MCF 10A (cell line): Measurements from ENCODE around the gene C5orf46. TPM values are rescaled to one million over a fixed set of nuclear protein-coding genes. Genes with fewer than 3 reads are reported as not detected.

ENCODE experiments used
- BruUV-seq: library from RNA; stranded (reverse); fragments of 400-500 nt; replicated peaks from 2 replicates; lab custom pipeline; 2021; lab: Mats Ljungman, UMichigan
- CTCF ChIA-PET: fragments of 300-600 bp; sonication (Branson Sonifier 250); formaldehyde crosslinking; extraction: SDS; loops from one replicate; lab custom pipeline; 2021; ENCODE audit warnings: antibody characterized with exemption, inconsistent platforms; lab: Yijun Ruan, JAX
- POLR2A ChIA-PET: fragments of 300-600, 350-650 bp; sonication (Branson Sonifier 250); formaldehyde crosslinking; extraction: SDS; loops from one replicate; lab custom pipeline; 2020; ENCODE audit warnings: antibody characterized with exemption, inconsistent platforms; lab: Yijun Ruan, JAX
- DNase-seq: peaks from one replicate; pipeline ENCODE4 v3.0.0-alpha.2; 2018; ENCODE audit not compliant: unreplicated experiment
- H3K27ac Mint-ChIP-seq: one replicate; pipeline ENCODE4 v1.8.0; 2022; ENCODE audit warnings: mild to moderate bottlenecking, low read depth, mixed read lengths; ENCODE audit not compliant: unreplicated experiment
- H3K27me3 Mint-ChIP-seq: one replicate; pipeline ENCODE4 v1.8.0; 2022; ENCODE audit warnings: mixed read lengths; ENCODE audit not compliant: insufficient read depth, unreplicated experiment
- H3K36me3 Mint-ChIP-seq: one replicate; pipeline ENCODE4 v1.8.0; 2022; ENCODE audit warnings: mild to moderate bottlenecking, moderate library complexity, mixed read lengths; ENCODE audit not compliant: insufficient read depth, unreplicated experiment
- H3K4me1 Mint-ChIP-seq: one replicate; pipeline ENCODE4 v1.8.0; 2022; ENCODE audit warnings: mixed read lengths; ENCODE audit not compliant: insufficient read depth, unreplicated experiment
- H3K4me3 Mint-ChIP-seq: one replicate; pipeline ENCODE4 v1.8.0; 2022; ENCODE audit warnings: mild to moderate bottlenecking, moderate library complexity, mixed read lengths; ENCODE audit not compliant: unreplicated experiment
- H3K9me3 Mint-ChIP-seq: one replicate; pipeline ENCODE4 v1.8.0; 2022; ENCODE audit warnings: mixed read lengths; ENCODE audit not compliant: unreplicated experiment
- CTCF ChIP-seq: fragments of 200-600 bp; IDR thresholded peaks from one replicate; pipeline ENCODE4 v1.8.0; 2022; ENCODE audit warnings: antibody characterized with exemption, mild to moderate bottlenecking; ENCODE audit not compliant: unreplicated experiment
- intact Hi-C: fragments of 100-400 bp; cut with micrococcal nuclease; formaldehyde crosslinking; loops from 2 replicates; pipeline ENCODE4 v1.14.1; 2022
- total RNA-seq: library from RNA; stranded (reverse); gene quantifications from 2 replicates; pipeline ENCODE4 v1.2.3, GENCODE V29; 2022

C5orf46 gene
- total RNA-seq, 1 experiment from 2014 or later = 5.7 TPM

GRCh38 chr5:147887026-147887627 is 19.2 kb downstream of the C5orf46 start:
- no peaks in the 10 kb centered on the region for H3K36me3 Mint-ChIP-seq
- intact Hi-C loops = loop anchor here (1.0 to 5.0 kb wide), 5 partner anchors 20 to 845 kb away; partner anchors contain the start of gene C5orf46
- POLR2A ChIA-PET = interaction anchor here (0.7 to 2.0 kb wide), 7 partner anchors 18 to 1086 kb away, joined by 3 to 11 read pairs (median 4); no protein-coding TSS in a partner anchor
- H3K4me3 Mint-ChIP-seq = no peak overlapping the region
- no peak overlapping the region for H3K27ac Mint-ChIP-seq
- no peaks in the 10 kb centered on the region for H3K27me3 Mint-ChIP-seq
- CTCF ChIA-PET = interaction anchor here (0.6 to 17.8 kb wide), 29 partner anchors 9 to 1092 kb away, joined by 3 to 415 read pairs (median 5); partner anchors contain the start of gene SCGB3A2
- peaks cover 16% of the 10 kb centered on the region for H3K4me1 Mint-ChIP-seq
- no TSS peak for BruUV-seq
- H3K9me3 Mint-ChIP-seq = no peaks in the 10 kb centered on the region
- DNase-seq = peak; percentile 75
- peak; percentile 76 for TF ChIP-seq CTCF

- H3K36me3 Mint-ChIP-seq = no peaks in the 10 kb centered on the region
- no peak overlapping the region for H3K27ac Mint-ChIP-seq
- H3K4me3 Mint-ChIP-seq = no peak overlapping the region
- no peak for TF ChIP-seq CTCF
- POLR2A ChIA-PET = interaction anchor here (1.0 to 1.2 kb wide), 2 partner anchors 27 to 264 kb away, joined by 4 to 5 read pairs; no protein-coding TSS in a partner anchor
- intact Hi-C loops = no loop called here
- peaks cover 7% of the 10 kb centered on the region for H3K4me1 Mint-ChIP-seq
- no TSS peak for BruUV-seq
- no peaks in the 10 kb centered on the region for H3K27me3 Mint-ChIP-seq
- H3K9me3 Mint-ChIP-seq = no peaks in the 10 kb centered on the region
- CTCF ChIA-PET = interaction anchor here (0.6 to 17.8 kb wide), 7 partner anchors 13 to 254 kb away, joined by 3 to 415 read pairs (median 4); no protein-coding TSS in a partner anchor
- DNase-seq = no peak
Measured at GRCh38 chr5:147882586-147883313, 23.6 kb downstream of the C5orf46 start.

GRCh38 chr5:147880487-147880886 is 25.9 kb downstream of the C5orf46 start:
- no peak overlapping the region for H3K4me3 Mint-ChIP-seq
- no peaks in the 10 kb centered on the region for H3K27me3 Mint-ChIP-seq
- ChIA-PET CTCF (interaction anchor here (0.7 to 17.8 kb wide), 5 partner anchors 10 to 253 kb away, joined by 3 to 415 read pairs (median 5); no protein-coding TSS in a partner anchor), POLR2A (interaction anchor here (0.8 to 1.8 kb wide), 2 partner anchors 23 to 53 kb away, joined by 3 to 5 read pairs; no protein-coding TSS in a partner anchor)
- no peak for TF ChIP-seq CTCF
- intact Hi-C loops = no loop called here
- H3K4me1 Mint-ChIP-seq = no peaks in the 10 kb centered on the region
- no TSS peak for BruUV-seq
- H3K36me3 Mint-ChIP-seq = peaks cover 5% of the 10 kb centered on the region
- DNase-seq = no peak
- H3K9me3 Mint-ChIP-seq = no peaks in the 10 kb centered on the region
- H3K27ac Mint-ChIP-seq = no peak overlapping the region

- BruUV-seq = no TSS peak
- CTCF ChIA-PET = interaction anchor here (0.7 to 17.8 kb wide), 4 partner anchors 14 to 60 kb away, joined by 3 to 415 read pairs (median 114); no protein-coding TSS in a partner anchor
Measured at GRCh38 chr5:147879784-147880183, 26.6 kb downstream of the C5orf46 start.

More at GRCh38 chr5:147879784-147880183, 26.6 kb downstream of the C5orf46 start:
- no peak for TF ChIP-seq CTCF
- H3K9me3 Mint-ChIP-seq = peaks cover 4% of the 10 kb centered on the region
- POLR2A ChIA-PET = no interaction called here
- DNase-seq = no peak
- H3K4me1 Mint-ChIP-seq = peaks cover 3% of the 10 kb centered on the region
- no peak overlapping the region for H3K4me3 Mint-ChIP-seq
- no peaks in the 10 kb centered on the region for H3K27me3 Mint-ChIP-seq
- intact Hi-C loops = no loop called here
- H3K27ac Mint-ChIP-seq = no peak overlapping the region
- H3K36me3 Mint-ChIP-seq = peaks cover 5% of the 10 kb centered on the region
